Loucy (cell line): ENCODE measurements around the gene C19orf25.

Experiments used
- EZH2phosphoT487 ChIP-seq: fragments of 200-600 bp; IDR thresholded peaks from 2 replicates; pipeline ENCODE4 v1.6.1; 2018; ENCODE audit warnings: antibody characterized with exemption, mild to moderate bottlenecking, moderate library complexity, borderline replicate concordance
- TF ChIP-seq, protein P1 (sequence below): fragments of 200-600 bp; sonication (generic); conservative IDR thresholded peaks from 2 replicates; pipeline ENCODE4 v1.5.1; 2014; ENCODE audit warnings: mild to moderate bottlenecking, antibody characterized with exemption, low read length

GRCh38 chr19:1434577-1435060 is 44.4 kb downstream of the C19orf25 start:
- TF ChIP-seq EZH2phosphoT487: no peak
- TF ChIP-seq, protein P1, sequence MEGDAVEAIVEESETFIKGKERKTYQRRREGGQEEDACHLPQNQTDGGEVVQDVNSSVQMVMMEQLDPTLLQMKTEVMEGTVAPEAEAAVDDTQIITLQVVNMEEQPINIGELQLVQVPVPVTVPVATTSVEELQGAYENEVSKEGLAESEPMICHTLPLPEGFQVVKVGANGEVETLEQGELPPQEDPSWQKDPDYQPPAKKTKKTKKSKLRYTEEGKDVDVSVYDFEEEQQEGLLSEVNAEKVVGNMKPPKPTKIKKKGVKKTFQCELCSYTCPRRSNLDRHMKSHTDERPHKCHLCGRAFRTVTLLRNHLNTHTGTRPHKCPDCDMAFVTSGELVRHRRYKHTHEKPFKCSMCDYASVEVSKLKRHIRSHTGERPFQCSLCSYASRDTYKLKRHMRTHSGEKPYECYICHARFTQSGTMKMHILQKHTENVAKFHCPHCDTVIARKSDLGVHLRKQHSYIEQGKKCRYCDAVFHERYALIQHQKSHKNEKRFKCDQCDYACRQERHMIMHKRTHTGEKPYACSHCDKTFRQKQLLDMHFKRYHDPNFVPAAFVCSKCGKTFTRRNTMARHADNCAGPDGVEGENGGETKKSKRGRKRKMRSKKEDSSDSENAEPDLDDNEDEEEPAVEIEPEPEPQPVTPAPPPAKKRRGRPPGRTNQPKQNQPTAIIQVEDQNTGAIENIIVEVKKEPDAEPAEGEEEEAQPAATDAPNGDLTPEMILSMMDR: no peak
